Measurements from ENCODE around the gene FRZB. TPM values are rescaled to one million over a fixed set of nuclear protein-coding genes. Genes with fewer than 3 reads are reported as not detected.
"Not testable (repeated sequence)": the region's sequence is repeated elsewhere in the genome, so short reads cannot be mapped to it uniquely, and the experiment has no call there.

Gene FRZB
- total and polyA plus RNA-seq, 11 donors: 0.31 to 5.5 (median 1.8) TPM

DNA sequence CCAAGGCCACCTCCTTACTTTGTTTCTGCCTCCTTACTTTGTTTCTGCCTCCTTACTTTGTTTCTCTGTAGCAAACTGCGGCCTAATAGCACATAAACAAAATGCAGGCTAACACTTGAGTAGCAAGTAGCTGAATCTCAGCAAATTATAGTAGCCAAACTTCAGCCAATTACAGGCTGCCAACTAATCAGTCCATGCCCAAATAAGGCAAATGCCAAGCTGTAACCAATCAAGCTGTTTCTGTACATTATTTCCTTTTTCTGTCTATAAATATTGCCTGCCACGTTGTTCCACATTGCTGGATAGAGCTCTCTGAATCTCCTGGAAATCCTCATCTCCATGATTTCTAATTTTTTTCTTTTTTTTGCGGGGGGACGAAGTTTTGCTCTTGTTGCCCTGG lies 28.7 kb upstream of the FRZB start:
- Histone ChIP-seq H3K4me3 (no peak overlapping the region), H3K36me3 (no peaks in the 10 kb centered on the region), H3K4me1 (no peaks in the 10 kb centered on the region), H3K27me3 (no peaks in the 10 kb centered on the region), H3K9me3 (peaks cover 0 to 2% (median 0%) of the 10 kb centered on the region in 12 donors), H3K27ac (no peak overlapping the region)
- TF ChIP-seq CTCF (IDR thresholded peaks at IDR 0.05) (no peak), POLR2A (IDR thresholded peaks at IDR 0.05) (no peak)
- intact Hi-C loops (cut with DNase I): no loop called here
- ATAC-seq (no peak), DNase-seq (no peak)
- WGBS, 4 donors: 92 to 96% (median 92%) methylated on average over 4 of the region's 4 CpGs

DNA sequence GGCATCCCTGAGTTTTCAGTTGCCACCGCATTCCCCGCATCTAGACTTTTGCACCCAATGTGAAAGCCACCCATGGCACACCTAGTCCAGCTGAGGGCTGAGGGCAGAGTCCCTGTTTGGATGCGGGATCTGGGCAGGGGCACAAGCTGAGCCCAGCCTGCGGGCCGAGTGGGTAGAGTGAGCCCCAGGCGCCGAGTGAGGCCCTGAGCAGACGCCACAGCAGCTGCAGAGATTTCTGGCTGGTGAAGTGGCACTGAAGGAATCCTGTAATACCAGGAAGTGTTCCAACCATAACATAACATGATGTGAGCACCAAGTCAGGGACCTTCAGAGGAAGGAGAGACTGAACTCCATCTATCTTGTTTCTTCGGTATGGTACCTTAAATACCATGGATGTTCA lies 27.7 kb upstream of the FRZB start:
- ATAC-seq: no peak
- intact Hi-C loops (cut with DNase I): no loop called here
- no peak overlapping the region for H3K4me3 ChIP-seq

DNA sequence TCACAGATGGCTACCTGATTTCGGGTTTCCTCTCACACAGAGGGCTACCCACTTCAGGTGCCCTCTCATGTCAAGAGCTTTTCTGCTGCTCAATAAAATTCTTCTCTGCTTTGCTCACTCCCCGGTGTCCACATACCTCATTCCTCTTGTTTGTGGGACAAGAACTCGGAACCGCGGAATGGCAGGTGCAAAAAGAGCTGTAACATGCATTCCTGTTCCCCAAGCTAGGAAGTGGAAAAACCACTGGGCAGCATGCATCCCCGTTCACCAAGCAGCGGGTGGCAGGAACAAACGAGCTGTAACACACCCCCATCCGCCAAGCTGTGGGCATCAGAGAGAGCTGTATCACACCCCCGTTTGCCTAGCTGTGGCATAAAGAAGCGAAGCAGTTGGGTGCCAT lies 27.2 kb upstream of the FRZB start:
- Histone ChIP-seq H3K36me3 (no peaks in the 10 kb centered on the region), H3K4me1 (no peaks in the 10 kb centered on the region), H3K27ac (no peak overlapping the region), H3K27me3 (no peaks in the 10 kb centered on the region), H3K9me3 (peaks cover 0 to 2% (median 0%) of the 10 kb centered on the region in 12 donors), H3K4me3 (no peak overlapping the region)
- no peak for ATAC-seq
- intact Hi-C loops (cut with DNase I): no loop called here
- DNase-seq: no peak
- 89 to 97% (median 95%) methylated on average over 11 of the region's 11 CpGs for WGBS, 4 donors
- TF ChIP-seq CTCF (IDR thresholded peaks at IDR 0.05): no peak
- TF ChIP-seq POLR2A (IDR thresholded peaks at IDR 0.05): no peak

More for the DNA sequence above, 27.7 kb upstream of the FRZB start:
- peak in 1 of 5 donors; percentile 47 for DNase-seq
- no peaks in the 10 kb centered on the region for H3K27me3 ChIP-seq
- H3K27ac ChIP-seq: no peak overlapping the region
- 91 to 98% (median 97%) methylated on average over 9 of the region's 9 CpGs for WGBS, 4 donors
- no peaks in the 10 kb centered on the region for H3K36me3 ChIP-seq
- H3K4me1 ChIP-seq: no peaks in the 10 kb centered on the region
- H3K9me3 ChIP-seq: peaks cover 0 to 2% (median 0%) of the 10 kb centered on the region in 12 donors
- TF ChIP-seq POLR2A (IDR thresholded peaks at IDR 0.05) (no peak), CTCF (IDR thresholded peaks at IDR 0.05) (no peak)

GRCh38 chr2:182893035-182893434 lies 26.6 kb upstream of the FRZB start:
- H3K4me3 ChIP-seq; H3K9me3 ChIP-seq; H3K36me3 ChIP-seq; H3K4me1 ChIP-seq; H3K27me3 ChIP-seq; intact Hi-C loops (cut with DNase I); ATAC-seq; H3K27ac ChIP-seq; DNase-seq: not testable (repeated sequence)
- 93 to 98% (median 96%) methylated on average over 7 of the region's 7 CpGs for WGBS, 4 donors

GRCh38 chr2:182891611-182892010 lies 25.2 kb upstream of the FRZB start:
- no peak overlapping the region for H3K27ac ChIP-seq
- TF ChIP-seq POLR2A (IDR thresholded peaks at IDR 0.05) (no peak), CTCF (IDR thresholded peaks at IDR 0.05) (no peak)
- no peaks in the 10 kb centered on the region for H3K36me3 ChIP-seq
- 74 to 83% (median 78%) methylated on average over 4 of the region's 4 CpGs for WGBS, 4 donors
- no peaks in the 10 kb centered on the region for H3K27me3 ChIP-seq
- intact Hi-C loops (cut with DNase I): no loop called here
- no peak overlapping the region for H3K4me3 ChIP-seq
- DNase-seq: no peak
- peaks cover 0 to 4% (median 0%) of the 10 kb centered on the region in 12 donors for H3K4me1 ChIP-seq
- peaks cover 0 to 2% (median 0%) of the 10 kb centered on the region in 12 donors for H3K9me3 ChIP-seq
- no peak for ATAC-seq

Measured in heart left ventricle (tissue), 16 donors.